MM.1S (cell line): ENCODE measurements around the gene UNC13C.
A peak's percentile ranks its signal among the peaks of the same experiment; 100 is the strongest.

Source experiments
- DNase-seq: peaks from one replicate; pipeline ENCODE4 v3.0.0-alpha.2; 2015
- H2AFZ ChIP-seq: fragments of 300-600 bp; sonication (generic); 2 replicates; pipeline ENCODE4 v1.6.0; 2016; ENCODE audit warnings: antibody characterized with exemption, low read length
- H3F3A ChIP-seq: fragments of 300-600 bp; sonication (generic); 2 replicates; pipeline ENCODE4 v1.6.1; 2016; ENCODE audit warnings: mild to moderate bottlenecking, antibody characterized with exemption, low read length, moderate library complexity, mixed read lengths; ENCODE audit not compliant: insufficient read depth
- H3K27ac ChIP-seq: fragments of 300-600 bp; sonication (generic); 2 replicates; pipeline ENCODE4 v1.5.1; 2016; ENCODE audit warnings: mild to moderate bottlenecking, low read length
- H3K27me3 ChIP-seq: fragments of 300-600 bp; sonication (generic); replicated peaks from 2 replicates; pipeline ENCODE4 v1.6.0; 2016; ENCODE audit warnings: low read length; ENCODE audit not compliant: insufficient read depth
- H3K36me3 ChIP-seq: fragments of 300-600 bp; sonication (generic); replicated peaks from 2 replicates; pipeline ENCODE4 v1.6.1; 2016; ENCODE audit warnings: mild to moderate bottlenecking, low read length, mixed read lengths; ENCODE audit not compliant: insufficient read depth
- H3K4me1 ChIP-seq: fragments of 300-600 bp; sonication (generic); 2 replicates; pipeline ENCODE4 v1.6.1; 2016; ENCODE audit warnings: low read length, mixed read lengths
- H3K4me2 ChIP-seq: fragments of 300-600 bp; sonication (generic); 2 replicates; pipeline ENCODE4 v1.6.0; 2016; ENCODE audit warnings: low read depth, low read length
- H3K4me3 ChIP-seq: fragments of 300-600 bp; sonication (generic); 2 replicates; pipeline ENCODE4 v1.5.1; 2016; ENCODE audit warnings: low read length, mixed read lengths
- H3K79me2 ChIP-seq: fragments of 300-600 bp; sonication (generic); 2 replicates; pipeline ENCODE4 v1.6.1; 2016; ENCODE audit warnings: mixed run types, low read length, mixed read lengths
- H3K9ac ChIP-seq: fragments of 300-600 bp; sonication (generic); 2 replicates; pipeline ENCODE4 v1.6.1; 2016; ENCODE audit warnings: low read length, mixed read lengths
- H3K9me2 ChIP-seq: fragments of 300-600 bp; sonication (generic); replicated peaks from 2 replicates; pipeline ENCODE4 v1.6.1; 2016; ENCODE audit warnings: mild to moderate bottlenecking, low read length, mixed read lengths; ENCODE audit not compliant: insufficient read depth
- H3K9me3 ChIP-seq: fragments of 300-600 bp; sonication (generic); replicated peaks from 2 replicates; pipeline ENCODE4 v1.6.1; 2016; ENCODE audit warnings: mild to moderate bottlenecking, low read length, mixed read lengths; ENCODE audit not compliant: insufficient read depth
- H4K20me1 ChIP-seq: fragments of 300-600 bp; sonication (generic); 2 replicates; pipeline ENCODE4 v1.6.1; 2016; ENCODE audit warnings: mild to moderate bottlenecking, low read length, moderate library complexity, mixed read lengths; ENCODE audit not compliant: insufficient read depth
- CTCF ChIP-seq: fragments of 300-600 bp; sonication (generic); IDR thresholded peaks from 2 replicates; pipeline ENCODE4 v1.5.1; 2016; ENCODE audit warnings: antibody characterized with exemption, low read length, mixed read lengths
- EZH2 ChIP-seq: fragments of 300-600 bp; sonication (generic); optimal IDR thresholded peaks from 2 replicates; pipeline ENCODE3; 2017; ENCODE audit warnings: low read depth, mild to moderate bottlenecking, antibody characterized with exemption, low read length, mixed read lengths
- EZH2phosphoT487 ChIP-seq: fragments of 300-600 bp; sonication (generic); IDR thresholded peaks from 2 replicates; pipeline ENCODE4 v1.6.1; 2018; ENCODE audit warnings: antibody characterized with exemption, low read length

The UNC13C gene

GRCh38 chr15:54304321-54304720 lies 326.1 kb downstream of the UNC13C start:
- Histone ChIP-seq H3K36me3 (no peaks in the 10 kb centered on the region), H2AFZ (no peak overlapping the region), H3F3A (no peaks in the 10 kb centered on the region), H3K9me3 (no peaks in the 10 kb centered on the region), H3K4me3 (no peak overlapping the region), H3K79me2 (no peaks in the 10 kb centered on the region), H3K27ac (no peak overlapping the region), H3K9me2 (no peaks in the 10 kb centered on the region), H3K4me2 (no peak overlapping the region), H3K27me3 (no peaks in the 10 kb centered on the region), H3K4me1 (no peaks in the 10 kb centered on the region), H3K9ac (no peak overlapping the region), H4K20me1 (no peaks in the 10 kb centered on the region)
- TF ChIP-seq CTCF (no peak), EZH2phosphoT487 (no peak), EZH2 (no peak)
- no peak for DNase-seq

GRCh38 chr15:54305138-54305537 lies 326.9 kb downstream of the UNC13C start:
- Histone ChIP-seq H3K79me2 (no peaks in the 10 kb centered on the region), H3K9me2 (no peaks in the 10 kb centered on the region), H3K4me2 (peak overlapping the region; percentile 35; the same call in 1 of the 2 replicates), H3K4me1 (no peaks in the 10 kb centered on the region), H3K4me3 (no peak overlapping the region), H4K20me1 (no peaks in the 10 kb centered on the region), H3F3A (no peaks in the 10 kb centered on the region), H3K27me3 (no peaks in the 10 kb centered on the region), H2AFZ (no peak overlapping the region), H3K9me3 (no peaks in the 10 kb centered on the region), H3K27ac (no peak overlapping the region), H3K9ac (no peak overlapping the region), H3K36me3 (no peaks in the 10 kb centered on the region)
- no peak for DNase-seq
- TF ChIP-seq EZH2 (no peak), CTCF (no peak), EZH2phosphoT487 (no peak)

- H4K20me1 ChIP-seq = no peaks in the 10 kb centered on the region
- H3K4me3 ChIP-seq = no peak overlapping the region
- no peak for DNase-seq
- H3K27me3 ChIP-seq = no peaks in the 10 kb centered on the region
- H3K9ac ChIP-seq = no peak overlapping the region
- H3K79me2 ChIP-seq = no peaks in the 10 kb centered on the region
- H2AFZ ChIP-seq = no peak overlapping the region
- H3F3A ChIP-seq = no peaks in the 10 kb centered on the region
- no peaks in the 10 kb centered on the region for H3K9me2 ChIP-seq
- H3K27ac ChIP-seq = no peak overlapping the region
- no peak overlapping the region for H3K4me2 ChIP-seq
- H3K36me3 ChIP-seq = no peaks in the 10 kb centered on the region
- no peak for TF ChIP-seq EZH2phosphoT487
- no peak for TF ChIP-seq EZH2
- TF ChIP-seq CTCF = no peak
- no peaks in the 10 kb centered on the region for H3K4me1 ChIP-seq
- no peaks in the 10 kb centered on the region for H3K9me3 ChIP-seq
Measured at GRCh38 chr15:54307252-54307902, 329.1 kb downstream of the UNC13C start.
